SIG-M5 treated with dmso at 0.1 percent for 504 hours (cell line): Measurements from ENCODE around the gene SPATS2.
"Not testable (repeated sequence)": the region's sequence is repeated elsewhere in the genome, so short reads cannot be mapped to it uniquely, and the experiment has no call there.

ENCODE experiments used
- DNase-seq: peaks from one replicate; lab custom pipeline; 2025; ENCODE audit not compliant: unreplicated experiment; lab: John Stamatoyannopoulos, UW

The SPATS2 gene

DNA sequence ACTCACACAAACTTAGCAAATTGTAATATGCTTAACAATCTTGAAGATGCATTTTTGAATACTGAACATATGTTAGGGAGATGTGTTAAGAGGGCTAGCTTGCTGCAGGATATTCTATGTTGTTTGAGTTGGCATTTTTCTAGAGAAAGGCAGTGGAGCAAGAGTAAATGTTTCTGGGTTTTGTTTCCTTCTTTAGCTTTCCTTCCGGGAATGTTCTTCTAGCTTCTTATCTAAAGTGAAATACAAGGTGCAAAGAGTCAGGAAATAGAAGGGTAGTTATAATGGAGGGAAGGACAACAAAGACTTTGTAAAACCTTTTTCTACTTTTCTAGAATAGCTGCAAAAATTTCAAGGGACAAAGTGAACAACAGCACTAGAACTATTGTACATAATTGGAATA is 94.0 kb downstream of the SPATS2 start:
- no peak for DNase-seq

DNA sequence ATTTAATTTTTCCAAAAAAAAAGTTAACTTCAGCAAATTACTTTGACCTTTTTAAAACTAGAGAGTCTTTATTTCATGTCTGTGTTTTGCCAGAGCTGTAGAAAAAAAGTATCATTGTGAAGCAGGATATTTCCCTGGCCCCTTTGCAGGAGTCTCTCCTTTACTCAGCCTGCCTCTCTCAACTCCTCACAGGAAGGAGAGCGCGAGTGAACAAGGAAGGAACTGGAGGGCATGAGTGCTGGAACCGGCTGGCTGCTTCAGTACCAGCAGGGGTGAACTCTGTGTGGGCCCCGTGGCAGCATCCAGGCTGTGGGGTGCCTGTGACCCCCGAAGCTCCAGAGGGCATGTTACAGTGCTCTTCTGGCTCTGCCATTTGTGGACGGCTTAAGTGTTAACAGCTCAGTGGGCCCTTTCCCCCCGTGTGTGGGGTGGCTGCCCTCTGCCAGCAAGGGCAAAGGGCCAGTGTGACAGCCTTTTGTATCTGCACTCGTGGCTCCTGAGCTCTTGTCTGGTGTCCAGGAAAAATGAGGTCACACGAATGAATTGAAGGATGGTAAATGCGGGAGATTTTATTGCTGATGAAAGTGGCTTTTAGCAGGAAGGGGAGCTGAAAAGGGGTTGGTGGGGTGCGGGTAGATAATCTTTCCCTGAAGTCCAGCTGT is 95.0 kb downstream of the SPATS2 start:
- no peak for DNase-seq

DNA sequence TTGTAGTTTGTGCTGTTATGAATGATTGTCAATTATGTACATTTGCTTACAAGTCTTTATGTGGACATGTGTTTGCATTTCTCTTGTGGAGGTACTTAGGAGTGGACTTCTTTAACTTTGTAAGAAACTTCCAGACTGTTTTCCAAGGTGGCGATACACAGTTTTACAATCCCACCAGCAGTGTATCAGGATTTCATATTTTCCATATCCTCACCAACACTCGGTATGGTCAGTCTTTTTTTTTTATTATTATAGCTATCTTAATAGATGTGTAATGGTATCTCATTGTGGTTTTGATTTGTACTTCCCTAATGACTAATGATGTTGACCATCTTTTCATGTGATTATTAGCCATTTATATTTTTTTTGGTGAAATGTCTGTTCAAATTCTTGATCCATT is 97.9 kb downstream of the SPATS2 start:
- DNase-seq = no peak

DNA sequence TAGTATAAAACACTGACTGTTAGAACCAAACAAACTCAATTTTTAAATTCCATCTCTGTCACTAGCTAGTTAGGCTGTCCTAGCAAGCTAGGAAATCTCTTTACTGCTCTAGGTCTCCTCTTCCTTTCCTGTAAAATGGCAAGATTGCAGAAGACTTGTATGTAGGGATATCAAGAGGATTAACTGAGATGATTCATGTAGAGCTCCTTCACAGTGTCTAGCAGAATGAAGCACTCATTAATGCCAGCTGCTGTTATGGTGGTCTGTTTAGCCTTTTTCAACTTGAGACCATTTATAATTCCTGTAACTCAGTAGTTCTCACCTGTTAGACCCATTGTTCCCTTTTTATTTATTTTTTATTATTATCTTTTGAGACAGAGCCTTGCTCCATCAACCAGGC is 103.7 kb downstream of the SPATS2 start:
- no peak for DNase-seq

DNA sequence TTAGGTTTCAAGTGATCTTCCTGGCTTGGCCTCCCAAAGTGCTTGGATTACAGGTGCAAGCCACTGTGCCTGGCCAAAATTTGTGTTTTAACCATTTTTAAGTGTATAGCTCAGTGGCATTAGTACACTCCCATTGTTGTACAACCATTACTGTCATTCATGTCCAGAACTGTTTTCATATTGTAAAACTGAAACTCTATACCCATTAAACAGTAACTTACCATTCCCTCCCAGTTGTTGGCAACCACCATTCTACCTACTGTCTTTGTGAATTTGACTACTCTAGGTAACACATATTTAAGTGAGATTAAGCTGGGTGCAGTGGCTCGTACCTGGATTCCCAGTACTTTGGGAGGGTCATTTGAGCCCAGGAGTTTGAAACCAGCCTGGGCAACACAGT is 104.3 kb downstream of the SPATS2 start:
- DNase-seq = no peak

DNA sequence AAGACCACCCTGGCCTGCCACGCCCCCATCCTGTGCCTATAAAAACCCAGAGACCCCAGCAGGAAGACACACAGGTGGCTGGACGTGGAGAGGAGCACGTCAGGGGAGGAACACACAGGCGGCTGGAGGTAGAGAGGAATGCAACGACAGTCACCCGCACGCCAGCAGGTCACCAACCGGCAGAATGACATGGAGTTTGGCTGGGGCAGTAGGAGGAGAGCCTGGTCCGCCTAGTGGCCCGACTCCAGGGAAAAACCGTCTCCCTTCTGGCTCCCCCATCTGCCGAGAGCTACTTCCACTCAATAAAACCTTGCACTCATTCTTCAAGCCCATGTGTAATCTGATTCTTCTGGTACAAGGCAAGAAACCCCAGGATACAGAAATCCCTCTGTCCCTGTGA is 108.8 kb downstream of the SPATS2 start:
- DNase-seq = no peak

DNA sequence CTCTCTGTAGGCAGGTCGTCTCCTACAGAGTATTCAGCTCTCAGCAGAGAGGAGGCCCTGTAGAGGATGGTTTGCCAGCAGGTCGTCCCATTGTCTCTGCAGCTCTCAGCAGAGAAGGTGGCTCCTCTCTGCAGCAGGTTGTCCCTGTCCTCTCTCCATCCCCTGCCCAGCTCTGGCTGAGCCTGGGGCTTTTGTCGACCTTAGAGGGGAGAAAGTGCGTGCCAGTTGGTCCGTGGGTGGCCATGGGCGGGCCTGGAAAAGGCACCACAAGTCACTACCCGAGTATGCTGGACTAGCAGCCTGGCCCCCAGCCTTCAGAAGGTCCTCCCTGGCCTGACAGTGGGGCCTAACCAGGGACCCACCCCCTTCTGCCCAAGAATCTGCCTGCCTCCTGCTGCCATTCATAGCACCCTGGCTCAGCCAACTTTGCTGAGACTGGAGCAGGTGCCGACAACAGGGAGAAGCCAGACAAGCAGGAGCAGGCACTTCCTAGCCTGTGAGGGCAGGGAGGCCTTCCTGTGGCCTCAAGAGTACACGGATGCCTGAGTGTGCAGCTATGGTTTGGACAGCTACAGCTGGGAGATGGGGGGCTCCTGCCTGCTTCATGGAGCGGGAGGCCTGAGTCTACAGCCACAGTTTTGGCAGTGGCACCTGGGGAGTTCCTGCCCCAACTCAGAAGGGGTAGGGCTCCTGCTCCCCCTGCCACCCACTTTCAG is 111.8 kb downstream of the SPATS2 start:
- no peak for DNase-seq

DNA sequence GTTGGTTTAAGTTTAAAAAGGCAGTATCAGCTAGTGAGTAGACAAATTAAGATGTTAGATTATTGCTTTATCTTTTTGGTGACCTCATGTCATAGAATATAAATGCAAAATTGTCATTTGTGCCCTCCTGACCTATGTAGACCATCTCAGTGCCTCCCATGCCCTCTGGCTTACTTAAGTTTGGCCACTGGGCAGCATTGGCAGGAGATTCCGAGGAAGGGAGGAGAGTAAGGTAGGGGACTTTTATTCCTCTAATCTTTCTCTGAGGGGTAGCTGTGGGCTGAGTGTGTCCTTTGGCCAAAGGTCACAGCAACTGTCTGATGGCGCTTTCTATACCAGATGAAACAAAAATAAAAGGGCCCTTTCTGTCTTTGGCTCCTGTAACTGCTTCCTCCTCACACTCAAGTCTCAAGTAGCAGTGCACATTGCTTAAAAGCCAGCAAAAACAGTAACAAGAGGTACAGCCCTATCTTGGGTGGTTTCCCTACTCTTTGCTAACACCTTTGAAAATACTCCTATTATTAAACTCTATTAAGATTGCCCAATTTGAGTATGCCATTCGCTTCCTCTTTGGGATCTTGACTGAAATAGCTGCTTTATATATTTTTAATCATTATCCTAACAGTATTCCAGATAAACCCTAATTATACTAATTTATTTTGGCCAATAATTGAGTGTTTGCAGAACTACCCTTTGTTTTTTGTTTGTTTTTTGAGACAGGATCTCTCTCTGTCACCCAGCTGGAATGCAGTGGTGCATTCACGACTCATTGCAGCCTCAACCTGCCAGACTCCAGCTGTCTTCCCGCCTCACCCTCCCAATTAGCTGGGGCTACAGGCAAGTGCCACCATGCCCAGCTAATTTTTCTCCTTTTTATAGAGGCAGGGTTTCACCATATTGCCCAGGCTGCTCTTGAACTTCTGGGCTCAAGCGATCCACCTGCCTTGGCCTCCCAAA is 115.1 kb downstream of the SPATS2 start:
- no peak for DNase-seq

DNA sequence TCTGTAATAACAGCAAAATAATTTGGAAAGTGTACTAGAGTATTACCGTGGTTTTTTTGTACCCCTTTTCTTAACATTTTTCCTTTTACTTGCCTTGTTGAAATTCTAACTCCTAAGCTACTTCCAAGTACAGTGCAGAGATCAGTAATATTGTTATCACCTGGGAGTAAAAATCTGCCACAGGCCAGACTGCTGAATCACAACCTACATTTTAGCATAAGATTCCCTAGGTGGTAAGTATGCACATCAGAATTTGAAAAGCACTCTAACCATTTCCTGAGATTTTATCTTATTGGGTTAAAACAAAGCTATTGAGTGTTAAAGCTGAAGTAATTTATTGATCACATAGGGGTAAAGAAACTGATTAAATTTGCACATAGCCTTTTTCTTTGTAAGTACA is 116.4 kb downstream of the SPATS2 start:
- no peak for DNase-seq

DNA sequence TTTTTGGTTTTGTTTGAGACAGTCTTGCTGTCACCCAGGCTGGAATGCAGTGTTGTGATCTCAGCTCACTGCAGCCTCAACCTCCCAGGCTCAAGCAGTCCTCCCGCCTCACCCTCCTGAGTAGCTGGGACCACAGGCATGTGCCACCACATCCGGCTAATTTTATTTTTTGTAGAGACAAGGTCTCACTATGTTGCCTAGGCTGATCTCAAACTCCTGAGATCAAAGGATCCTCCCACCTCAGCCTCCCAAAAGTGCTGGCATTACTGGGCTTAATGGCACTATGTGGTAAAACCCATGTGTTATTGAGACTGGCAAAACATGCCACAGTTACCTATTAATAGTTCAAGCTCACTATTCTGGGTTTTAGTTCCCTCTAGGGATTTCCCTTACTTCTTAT is 120.3 kb downstream of the SPATS2 start:
- no peak for DNase-seq

DNA sequence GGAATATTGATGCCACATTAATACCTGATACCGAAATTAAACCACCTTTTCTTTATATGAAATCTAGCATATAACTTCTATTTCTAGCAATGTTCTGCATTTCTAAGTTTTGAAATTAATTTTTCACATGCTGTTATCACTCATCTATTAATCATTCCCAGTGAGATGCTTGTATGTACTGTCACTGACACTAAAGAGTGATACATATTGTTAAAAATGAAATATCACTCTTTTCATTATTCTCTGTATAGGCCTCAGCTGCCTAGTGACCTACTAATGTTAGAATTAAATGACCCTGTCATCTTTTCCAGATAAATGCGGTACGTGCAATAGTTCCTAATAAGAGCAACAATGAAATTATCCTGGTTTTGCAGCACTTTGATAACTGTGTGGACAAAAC is 121.9 kb downstream of the SPATS2 start:
- no peak for DNase-seq

DNA sequence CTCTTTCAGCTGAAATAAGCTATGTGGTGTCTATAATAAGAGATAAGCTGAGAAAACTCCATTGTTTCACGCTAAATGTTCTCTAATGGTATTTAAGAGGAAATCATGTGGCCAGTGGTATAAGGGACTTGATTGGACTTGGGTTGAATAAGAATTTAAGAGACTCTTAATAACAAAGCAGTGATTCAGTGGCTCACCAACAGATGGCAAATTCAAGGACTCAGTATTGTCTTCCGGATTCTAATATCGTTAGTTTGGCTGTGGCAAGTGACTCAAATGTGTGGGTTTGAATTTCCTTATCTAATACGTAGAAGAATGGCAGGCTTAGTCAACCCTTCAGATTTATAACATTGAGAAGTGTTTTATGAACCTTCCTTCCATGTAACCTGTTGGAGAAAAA is 122.5 kb downstream of the SPATS2 start:
- DNase-seq = no peak

DNA sequence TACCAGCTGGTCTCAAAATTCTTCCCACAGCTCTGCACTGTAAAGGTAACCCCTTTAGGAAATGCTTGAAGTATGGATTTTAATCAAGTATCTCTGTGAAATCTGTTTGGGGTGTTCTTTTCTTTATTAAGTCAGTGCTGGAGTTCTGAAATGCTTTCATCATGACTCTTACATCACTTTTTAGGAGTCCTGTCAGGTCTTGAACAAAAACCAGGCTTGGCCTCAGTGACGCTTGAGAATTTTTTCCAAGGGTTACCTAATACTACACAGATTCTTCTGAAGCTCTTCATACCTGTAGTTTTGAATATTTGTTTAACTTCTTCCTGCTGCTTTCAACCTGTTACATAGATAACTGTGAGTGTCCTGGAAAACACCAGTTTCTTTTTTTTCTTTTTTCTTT is 124.6 kb downstream of the SPATS2 start:
- DNase-seq = no peak

DNA sequence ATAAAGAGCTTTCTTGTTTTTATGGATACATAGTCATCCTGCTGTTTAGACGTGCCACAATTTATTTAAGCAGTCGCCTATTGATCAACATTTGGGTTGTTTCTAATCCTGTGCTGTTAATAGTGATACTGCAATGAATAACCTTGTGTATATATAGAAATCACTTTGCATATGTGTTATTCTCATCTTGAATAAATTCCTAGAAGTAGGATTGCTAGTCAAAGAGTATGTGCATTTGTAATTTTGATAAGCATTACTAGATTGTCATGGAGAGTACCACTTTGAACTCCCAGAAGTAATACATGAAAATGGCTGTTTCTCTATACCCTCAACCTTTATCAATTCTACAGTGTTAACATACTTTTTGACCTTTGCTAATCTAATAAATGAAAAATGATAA is 126.6 kb downstream of the SPATS2 start:
- no peak for DNase-seq

DNA sequence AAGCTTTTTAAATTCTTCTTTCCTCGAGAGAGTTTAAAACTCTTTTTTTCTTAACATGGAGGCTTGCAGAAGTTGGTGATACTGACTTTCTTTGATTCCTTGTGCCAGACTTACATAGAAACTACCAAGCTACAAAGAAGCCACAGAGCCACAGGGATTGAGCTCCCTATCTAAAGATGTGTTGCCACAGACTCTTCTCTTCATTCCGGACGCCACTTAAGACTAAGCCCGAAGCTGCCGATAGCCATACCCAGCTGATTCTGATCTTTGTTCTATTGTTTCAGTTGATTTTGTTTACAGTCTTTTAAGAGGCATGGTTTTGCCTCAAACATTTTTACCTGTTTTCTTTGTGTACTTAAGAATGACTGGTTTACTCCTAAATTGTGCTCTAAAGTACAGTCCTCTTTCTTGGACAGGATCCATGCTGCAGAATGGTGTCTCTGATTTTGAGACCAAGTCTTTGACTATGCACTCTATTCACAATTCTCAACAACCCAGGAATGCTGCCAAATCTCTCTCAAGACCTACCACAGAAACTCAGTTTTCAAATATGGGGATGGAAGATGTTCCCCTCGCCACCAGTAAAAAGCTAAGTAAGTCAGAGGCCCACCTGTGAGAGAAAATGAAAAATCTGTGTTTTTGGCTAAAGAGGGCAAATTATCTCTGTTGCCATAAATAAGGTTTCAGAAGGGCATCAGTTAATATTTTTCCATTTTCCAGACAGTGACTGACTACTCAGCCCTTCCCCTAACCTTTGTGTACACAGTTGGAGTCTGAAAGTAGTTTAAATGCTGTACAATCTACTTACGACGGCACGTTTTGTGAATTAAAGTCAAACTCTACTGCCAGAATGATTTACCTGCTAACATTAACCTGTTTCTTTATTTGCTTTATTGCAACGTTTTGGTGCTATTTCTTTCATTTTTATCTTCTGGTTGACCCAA is 129.4 kb downstream of the SPATS2 start:
- DNase-seq = no peak

DNA sequence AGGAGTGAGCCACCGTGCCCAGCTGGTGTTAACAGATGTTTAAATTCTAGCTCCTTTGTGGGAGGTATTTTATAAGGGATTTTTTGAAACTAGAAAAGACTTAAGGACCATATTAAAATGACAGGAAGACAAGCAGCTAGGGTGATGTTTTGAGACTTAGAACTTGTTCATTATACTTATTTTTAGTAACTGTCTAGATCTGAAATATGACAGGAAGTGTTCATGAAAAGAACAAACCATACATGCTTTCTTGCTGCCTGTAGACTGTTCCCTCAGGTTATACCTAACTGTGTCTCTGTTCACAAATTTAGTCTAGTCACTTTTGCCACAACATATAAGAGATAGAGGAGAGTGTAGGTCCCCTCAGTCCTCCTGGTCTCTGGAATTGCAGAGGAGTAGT is 134.6 kb downstream of the SPATS2 start:
- DNase-seq = no peak

DNA sequence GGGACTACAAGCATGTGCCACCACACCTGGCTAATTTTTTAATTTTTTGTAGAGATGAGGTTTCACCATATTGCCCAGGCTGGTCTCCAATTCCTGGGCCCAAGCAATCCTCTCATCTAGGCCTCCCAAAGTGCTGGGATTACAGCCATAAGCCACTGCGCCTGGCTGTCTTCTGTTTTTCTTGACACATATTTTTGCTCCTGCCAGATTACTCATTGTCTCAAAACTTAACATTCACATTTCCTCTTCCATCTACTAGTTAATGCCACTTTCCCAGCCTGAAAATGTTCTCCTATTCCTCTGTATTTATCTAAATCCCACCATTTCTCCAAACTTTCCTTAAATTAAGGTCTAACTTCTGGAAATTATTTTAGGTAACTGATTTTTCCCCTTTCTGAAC is 135.3 kb downstream of the SPATS2 start:
- DNase-seq = no peak

DNA sequence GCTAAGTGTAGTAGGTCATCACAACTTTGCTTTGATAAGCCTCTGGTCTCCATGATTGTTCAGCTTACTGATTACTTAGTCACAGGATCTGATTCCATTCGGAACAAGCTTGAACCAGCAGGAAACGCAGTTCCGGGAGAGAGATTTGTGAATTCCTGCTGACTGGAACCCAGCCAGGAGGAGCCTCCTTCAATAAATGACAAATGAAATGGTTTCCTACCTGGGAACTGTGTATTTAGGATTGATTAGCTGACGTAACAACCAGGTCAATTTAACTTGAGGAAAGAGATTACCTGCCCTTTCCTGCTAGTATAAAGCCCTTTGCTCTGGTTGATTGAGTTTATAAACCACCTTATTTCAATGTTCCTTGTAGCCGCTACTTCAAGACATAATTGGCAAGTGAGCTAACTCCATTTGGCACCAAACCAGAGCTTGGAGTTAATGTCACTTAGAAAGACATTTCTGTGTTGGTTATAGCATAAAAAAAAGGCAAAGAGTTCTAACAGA is 136.5 kb downstream of the SPATS2 start:
- DNase-seq = no peak

DNA sequence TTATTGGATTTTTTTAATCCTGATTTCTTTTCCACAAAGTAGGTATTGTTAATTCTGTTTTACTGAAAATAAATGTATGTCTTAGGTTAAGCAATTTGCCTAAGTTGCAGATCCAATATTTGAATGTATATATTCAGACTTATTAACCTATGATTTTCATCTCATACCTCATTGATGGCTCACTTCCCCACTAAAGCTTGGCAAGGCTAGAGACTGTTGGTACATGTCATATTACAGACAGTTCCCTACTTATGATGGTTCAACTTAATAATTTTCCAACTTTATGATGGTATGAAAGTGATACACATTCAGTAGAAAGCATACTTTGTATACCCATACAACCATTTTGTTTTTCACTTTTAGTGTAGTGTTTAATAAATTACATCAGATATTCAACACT is 138.4 kb downstream of the SPATS2 start:
- no peak for DNase-seq

DNA sequence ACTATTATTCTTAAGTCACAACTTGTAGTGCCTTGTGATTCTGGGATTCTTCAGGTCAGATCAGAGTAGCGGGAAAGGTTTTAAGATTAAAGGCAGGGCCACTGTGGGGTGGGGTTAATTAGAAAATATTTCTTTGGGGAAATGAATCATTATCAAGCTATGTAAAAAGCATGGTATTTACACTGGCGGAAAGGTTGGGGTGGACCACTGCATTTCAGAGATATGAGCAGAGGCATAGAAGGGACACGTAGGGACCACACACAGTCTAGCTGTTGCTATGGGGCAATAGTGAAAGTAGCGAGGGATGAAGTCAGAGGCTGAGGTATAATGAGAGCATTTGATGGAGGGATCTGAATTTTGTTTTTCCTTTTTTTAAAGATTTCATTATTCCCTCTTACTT is 139.9 kb downstream of the SPATS2 start:
- DNase-seq = no peak

DNA sequence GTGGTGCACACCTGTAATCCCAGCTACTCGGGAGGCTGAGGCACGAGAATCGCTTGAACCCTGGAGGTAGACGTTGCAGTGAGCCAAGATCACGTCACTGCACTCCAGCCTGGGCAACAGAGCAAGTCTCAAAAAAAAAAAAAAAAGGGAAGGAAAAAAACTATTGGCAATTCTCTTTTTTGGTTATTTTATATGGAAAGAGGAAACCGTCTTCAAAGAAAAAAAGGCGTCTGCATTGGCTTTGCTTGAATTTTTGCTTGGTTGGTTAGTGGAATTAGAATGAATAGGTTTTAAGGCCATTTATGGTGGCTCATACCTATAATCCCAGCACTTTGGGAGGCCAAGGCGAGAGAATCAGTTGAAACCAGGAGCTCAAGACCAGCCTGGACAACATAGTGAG is 142.4 kb downstream of the SPATS2 start:
- not testable (repeated sequence) for DNase-seq
